ENCODE results near the gene PIGN. TPM values are rescaled to one million over a fixed set of nuclear protein-coding genes. Genes with fewer than 3 reads are reported as not detected.

PIGN gene
- polyA plus RNA-seq, 1 donor from 2014 or later = 8.7 TPM

DNA sequence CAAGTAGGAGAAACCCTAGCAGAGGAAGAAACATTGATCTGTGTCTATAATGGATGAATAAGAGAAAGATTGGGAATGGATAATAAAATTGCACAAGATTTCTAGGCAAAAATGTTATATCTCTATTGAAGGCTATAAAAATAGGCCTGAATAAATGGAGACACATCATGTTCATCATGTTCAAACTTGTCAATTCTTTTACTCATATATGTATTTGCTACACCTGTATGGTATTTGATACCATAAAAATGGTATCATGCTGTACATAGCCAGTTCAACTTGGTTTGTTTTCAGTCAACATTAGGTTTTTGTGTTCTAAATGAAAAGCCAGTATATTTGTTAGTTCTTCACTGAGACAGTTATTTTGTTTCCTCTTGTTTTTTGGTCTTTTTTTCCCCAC is 161.9 kb downstream of the PIGN start:
- TF ChIP-seq POLR2AphosphoS5 (IDR thresholded peaks at IDR 0.05) (no peak), RAD21 (conservative IDR thresholded peaks at IDR 0.05) (no peak), TAF1 (IDR thresholded peaks at IDR 0.05; ENCODE audit: low read depth) (no peak), EZH2 (IDR thresholded peaks at IDR 0.05; ENCODE audit: borderline replicate concordance, insufficient read depth, low read length, poor library complexity, severe bottlenecking) (no peak), SMC3 (conservative IDR thresholded peaks at IDR 0.05; ENCODE audit: poor library complexity) (no peak), MXI1 (conservative IDR thresholded peaks at IDR 0.05; ENCODE audit: poor library complexity, severe bottlenecking) (no peak), EP300 (conservative IDR thresholded peaks at IDR 0.05; ENCODE audit: poor library complexity, severe bottlenecking) (no peak)
- TF ChIP-seq, protein P1, sequence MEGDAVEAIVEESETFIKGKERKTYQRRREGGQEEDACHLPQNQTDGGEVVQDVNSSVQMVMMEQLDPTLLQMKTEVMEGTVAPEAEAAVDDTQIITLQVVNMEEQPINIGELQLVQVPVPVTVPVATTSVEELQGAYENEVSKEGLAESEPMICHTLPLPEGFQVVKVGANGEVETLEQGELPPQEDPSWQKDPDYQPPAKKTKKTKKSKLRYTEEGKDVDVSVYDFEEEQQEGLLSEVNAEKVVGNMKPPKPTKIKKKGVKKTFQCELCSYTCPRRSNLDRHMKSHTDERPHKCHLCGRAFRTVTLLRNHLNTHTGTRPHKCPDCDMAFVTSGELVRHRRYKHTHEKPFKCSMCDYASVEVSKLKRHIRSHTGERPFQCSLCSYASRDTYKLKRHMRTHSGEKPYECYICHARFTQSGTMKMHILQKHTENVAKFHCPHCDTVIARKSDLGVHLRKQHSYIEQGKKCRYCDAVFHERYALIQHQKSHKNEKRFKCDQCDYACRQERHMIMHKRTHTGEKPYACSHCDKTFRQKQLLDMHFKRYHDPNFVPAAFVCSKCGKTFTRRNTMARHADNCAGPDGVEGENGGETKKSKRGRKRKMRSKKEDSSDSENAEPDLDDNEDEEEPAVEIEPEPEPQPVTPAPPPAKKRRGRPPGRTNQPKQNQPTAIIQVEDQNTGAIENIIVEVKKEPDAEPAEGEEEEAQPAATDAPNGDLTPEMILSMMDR (IDR thresholded peaks at IDR 0.05; ENCODE audit: poor library complexity, severe bottlenecking) = no peak
- TF ChIP-seq, protein P2, sequence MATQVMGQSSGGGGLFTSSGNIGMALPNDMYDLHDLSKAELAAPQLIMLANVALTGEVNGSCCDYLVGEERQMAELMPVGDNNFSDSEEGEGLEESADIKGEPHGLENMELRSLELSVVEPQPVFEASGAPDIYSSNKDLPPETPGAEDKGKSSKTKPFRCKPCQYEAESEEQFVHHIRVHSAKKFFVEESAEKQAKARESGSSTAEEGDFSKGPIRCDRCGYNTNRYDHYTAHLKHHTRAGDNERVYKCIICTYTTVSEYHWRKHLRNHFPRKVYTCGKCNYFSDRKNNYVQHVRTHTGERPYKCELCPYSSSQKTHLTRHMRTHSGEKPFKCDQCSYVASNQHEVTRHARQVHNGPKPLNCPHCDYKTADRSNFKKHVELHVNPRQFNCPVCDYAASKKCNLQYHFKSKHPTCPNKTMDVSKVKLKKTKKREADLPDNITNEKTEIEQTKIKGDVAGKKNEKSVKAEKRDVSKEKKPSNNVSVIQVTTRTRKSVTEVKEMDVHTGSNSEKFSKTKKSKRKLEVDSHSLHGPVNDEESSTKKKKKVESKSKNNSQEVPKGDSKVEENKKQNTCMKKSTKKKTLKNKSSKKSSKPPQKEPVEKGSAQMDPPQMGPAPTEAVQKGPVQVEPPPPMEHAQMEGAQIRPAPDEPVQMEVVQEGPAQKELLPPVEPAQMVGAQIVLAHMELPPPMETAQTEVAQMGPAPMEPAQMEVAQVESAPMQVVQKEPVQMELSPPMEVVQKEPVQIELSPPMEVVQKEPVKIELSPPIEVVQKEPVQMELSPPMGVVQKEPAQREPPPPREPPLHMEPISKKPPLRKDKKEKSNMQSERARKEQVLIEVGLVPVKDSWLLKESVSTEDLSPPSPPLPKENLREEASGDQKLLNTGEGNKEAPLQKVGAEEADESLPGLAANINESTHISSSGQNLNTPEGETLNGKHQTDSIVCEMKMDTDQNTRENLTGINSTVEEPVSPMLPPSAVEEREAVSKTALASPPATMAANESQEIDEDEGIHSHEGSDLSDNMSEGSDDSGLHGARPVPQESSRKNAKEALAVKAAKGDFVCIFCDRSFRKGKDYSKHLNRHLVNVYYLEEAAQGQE (IDR thresholded peaks at IDR 0.05; ENCODE audit: borderline replicate concordance) = no peak

DNA sequence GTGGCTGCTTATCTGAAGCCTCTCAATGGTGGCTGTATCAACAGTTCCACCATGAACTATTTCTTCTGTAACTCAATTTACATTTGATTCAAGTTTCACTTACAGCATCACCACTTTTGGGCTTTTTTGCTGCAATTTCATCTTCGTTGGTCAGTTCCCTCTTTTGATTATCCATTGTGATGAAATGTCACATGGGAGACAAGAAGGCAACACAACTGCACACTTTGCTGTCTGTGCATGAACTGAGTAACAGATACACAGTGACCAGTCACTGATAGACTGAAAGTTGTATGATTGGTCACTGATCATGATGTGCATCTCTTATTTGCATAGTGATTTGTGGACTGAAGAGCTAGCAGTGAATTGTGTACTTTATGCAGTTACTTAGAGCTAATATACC is 163.3 kb downstream of the PIGN start:
- Histone ChIP-seq H2AFZ (ENCODE audit: low read depth, low read length) (no peak overlapping the region), H3K4me3 (ENCODE audit: low read length) (no peak overlapping the region), H3F3A (ENCODE audit: insufficient read depth, low read length, poor library complexity, severe bottlenecking) (no peaks in the 10 kb centered on the region), H3K9me3 (ENCODE audit: low read length) (no peaks in the 10 kb centered on the region), H3K4me2 (ENCODE audit: low read length) (no peak overlapping the region), H3K79me2 (replicated peaks; ENCODE audit: insufficient read depth, low read length) (no peaks in the 10 kb centered on the region), H3K9me2 (ENCODE audit: insufficient read depth, low read length) (no peaks in the 10 kb centered on the region), H3K27ac (ENCODE audit: low read length) (no peak overlapping the region), H3K9ac (ENCODE audit: low read length) (no peak overlapping the region), H4K20me1 (ENCODE audit: insufficient read depth) (no peaks in the 10 kb centered on the region), H3K36me3 (ENCODE audit: insufficient read depth, low read length) (no peaks in the 10 kb centered on the region), H3K27me3 (ENCODE audit: insufficient read depth, low read depth, low read length) (no peaks in the 10 kb centered on the region)
- TF ChIP-seq EP300 (conservative IDR thresholded peaks at IDR 0.05; ENCODE audit: poor library complexity, severe bottlenecking) (no peak), MXI1 (conservative IDR thresholded peaks at IDR 0.05; ENCODE audit: poor library complexity, severe bottlenecking) (no peak), POLR2AphosphoS5 (IDR thresholded peaks at IDR 0.05) (no peak)
- TF ChIP-seq, protein P1 (IDR thresholded peaks at IDR 0.05; ENCODE audit: poor library complexity, severe bottlenecking) = no peak

More for the DNA sequence above, 161.9 kb downstream of the PIGN start:
- Histone ChIP-seq H3K27ac (ENCODE audit: low read length) (no peak overlapping the region), H3K27me3 (ENCODE audit: insufficient read depth, low read depth, low read length) (no peaks in the 10 kb centered on the region), H3K9ac (ENCODE audit: low read length) (no peak overlapping the region), H3K4me2 (ENCODE audit: low read length) (no peak overlapping the region), H3K4me3 (ENCODE audit: low read length) (no peak overlapping the region), H3K79me2 (replicated peaks; ENCODE audit: insufficient read depth, low read length) (no peaks in the 10 kb centered on the region), H3K9me3 (ENCODE audit: low read length) (no peaks in the 10 kb centered on the region), H2AFZ (ENCODE audit: low read depth, low read length) (no peak overlapping the region), H3K9me2 (ENCODE audit: insufficient read depth, low read length) (no peaks in the 10 kb centered on the region), H3F3A (ENCODE audit: insufficient read depth, low read length, poor library complexity, severe bottlenecking) (no peaks in the 10 kb centered on the region), H4K20me1 (ENCODE audit: insufficient read depth) (no peaks in the 10 kb centered on the region), H3K36me3 (ENCODE audit: insufficient read depth, low read length) (no peaks in the 10 kb centered on the region)

Data from neural cell (in vitro differentiated cells).